ENCODE results near the gene EME1. TPM values are rescaled to one million over a fixed set of nuclear protein-coding genes. Genes with fewer than 3 reads are reported as not detected.
A peak's percentile ranks its signal among the peaks of the same experiment; 100 is the strongest.

Gene EME1
- total and polyA plus RNA-seq, 10 of the 15 experiments (the other 5 are each of a cell fraction or from before 2014, with no cell fraction given), result 13.8 to 40.5 (median 22.0) TPM

GRCh38 chr17:50346313-50347116 lies 26.5 kb upstream of the EME1 start (continued):
- no peak for TF ChIP-seq CEBPZ (IDR thresholded peaks at IDR 0.05; ENCODE audit: low read depth, low read length)
- TF ChIP-seq SUPT20H (IDR thresholded peaks at IDR 0.05; ENCODE audit: borderline replicate concordance, control insufficient read depth, low read depth, low read length), result no peak
- TF ChIP-seq NKRF (conservative IDR thresholded peaks at IDR 0.05), result no peak
- no peak for TF ChIP-seq ZBTB40 (IDR thresholded peaks at IDR 0.05; ENCODE audit: borderline replicate concordance)
- no peak for TF ChIP-seq CBFB (IDR thresholded peaks at IDR 0.05; ENCODE audit: low read depth)
- TF ChIP-seq NFYA (IDR thresholded peaks at IDR 0.05; ENCODE audit: borderline replicate concordance, low read depth, low read length), result no peak
- TF ChIP-seq ZNF207 (IDR thresholded peaks at IDR 0.05; ENCODE audit: borderline replicate concordance), result 0 out of 2 replicates have a peak, but pooled peaks have one; percentile 25
- TF ChIP-seq ZNF384 (IDR thresholded peaks at IDR 0.05; ENCODE audit: borderline replicate concordance, low read depth, low read length), result no peak
- TF ChIP-seq PKNOX1 (IDR thresholded peaks at IDR 0.05), result no peak
- TF ChIP-seq STAT3 (IDR thresholded peaks at IDR 0.05; ENCODE audit: low read depth, low read length), result no peak
- TF ChIP-seq ZZZ3 (IDR thresholded peaks at IDR 0.05; ENCODE audit: control insufficient read depth, insufficient read length, low read depth), result no peak
- no peak for TF ChIP-seq HDAC6 (IDR thresholded peaks at IDR 0.05; ENCODE audit: unreplicated experiment)
- no peak for TF ChIP-seq CREB1 (IDR thresholded peaks at IDR 0.05; ENCODE audit: low read depth)
- TF ChIP-seq ATF7 (IDR thresholded peaks at IDR 0.05; ENCODE audit: low read depth), result no peak
- no peak for TF ChIP-seq ZNF622 (IDR thresholded peaks at IDR 0.05)
- TF ChIP-seq MLLT1 (IDR thresholded peaks at IDR 0.05), result no peak
- no peak for TF ChIP-seq TAF1 (IDR thresholded peaks at IDR 0.05; ENCODE audit: borderline replicate concordance, low read depth, low read length)

Data from GM12878 (cell line).